Ramos (cell line): ENCODE results near the gene CAD.

Experiments
- in situ Hi-C: fragments of 300-500 bp; cut with MboI; formaldehyde crosslinking; loops from one replicate; pipeline ENCODE4 v1.14.3; 2022; ENCODE audit warnings: low sequenced_read_pairs; ENCODE audit not compliant: unreplicated experiment

The CAD gene

GRCh38 chr2:27221166-27221565 lies 4.0 kb downstream of the CAD start:
- in situ Hi-C loops, result no loop called here

- in situ Hi-C loops, result no loop called here
Measured at GRCh38 chr2:27222407-27222806, 5.2 kb downstream of the CAD start.

GRCh38 chr2:27223416-27223815 lies 6.2 kb downstream of the CAD start:
- in situ Hi-C loops, result no loop called here

GRCh38 chr2:27225526-27225925 lies 8.4 kb downstream of the CAD start:
- in situ Hi-C loops, result no loop called here

- in situ Hi-C loops, result no loop called here
Measured at GRCh38 chr2:27227501-27227900, 10.3 kb downstream of the CAD start.

- in situ Hi-C loops, result no loop called here
Measured at GRCh38 chr2:27231921-27232320, 14.8 kb downstream of the CAD start.

GRCh38 chr2:27233341-27233740 lies 16.2 kb downstream of the CAD start:
- in situ Hi-C loops, result no loop called here

GRCh38 chr2:27236136-27236535 lies 19.0 kb downstream of the CAD start:
- in situ Hi-C loops, result no loop called here

- in situ Hi-C loops, result no loop called here
Measured at GRCh38 chr2:27236626-27237025, 19.5 kb downstream of the CAD start.

- in situ Hi-C loops, result no loop called here
Measured at GRCh38 chr2:27237341-27237945, 20.3 kb downstream of the CAD start.

- in situ Hi-C loops, result no loop called here
Measured at GRCh38 chr2:27238976-27239375, 21.8 kb downstream of the CAD start.

- in situ Hi-C loops, result no loop called here
Measured at GRCh38 chr2:27240406-27240805, 23.2 kb downstream of the CAD start.

- in situ Hi-C loops, result no loop called here
Measured at GRCh38 chr2:27241761-27242613, 24.8 kb downstream of the CAD start.

GRCh38 chr2:27242614-27242951 lies 25.4 kb downstream of the CAD start:
- in situ Hi-C loops, result no loop called here

GRCh38 chr2:27243391-27244130 lies 26.4 kb downstream of the CAD start:
- in situ Hi-C loops, result no loop called here

GRCh38 chr2:27245116-27245515 lies 27.9 kb downstream of the CAD start:
- in situ Hi-C loops, result no loop called here

- in situ Hi-C loops, result no loop called here
Measured at GRCh38 chr2:27245626-27246025, 28.5 kb downstream of the CAD start.

GRCh38 chr2:27247893-27248292 lies 30.7 kb downstream of the CAD start:
- in situ Hi-C loops, result no loop called here

GRCh38 chr2:27249159-27249890 lies 32.2 kb downstream of the CAD start:
- in situ Hi-C loops, result no loop called here

- in situ Hi-C loops, result no loop called here
Measured at GRCh38 chr2:27249891-27250651, 32.9 kb downstream of the CAD start.
